SU-DHL-6 (cell line): ENCODE results near the gene PGLYRP4.

Experiments
- H2AFZ ChIP-seq: fragments of 200-600 bp; sonication (generic); 2 replicates; pipeline ENCODE4 v1.6.1; 2014; ENCODE audit warnings: low read depth, mild to moderate bottlenecking, moderate library complexity, mixed read lengths, antibody characterized with exemption, low read length; ENCODE audit not compliant: severe bottlenecking
- H3F3A ChIP-seq: fragments of 200-600 bp; shearing (Covaris generic); 2 replicates; pipeline ENCODE4 v1.6.0; 2016; ENCODE audit warnings: antibody characterized with exemption, mild to moderate bottlenecking; ENCODE audit not compliant: insufficient read depth
- H3K27ac ChIP-seq: fragments of 200-600 bp; sonication (generic); 2 replicates; pipeline ENCODE4 v1.5.1; 2016; ENCODE audit warnings: low read depth, mild to moderate bottlenecking, low read length, moderate library complexity, mixed read lengths
- H3K27me3 ChIP-seq: fragments of 200-600 bp; sonication (generic), shearing (Covaris generic); 2 replicates; pipeline ENCODE4 v1.6.0; 2014; ENCODE audit warnings: mild to moderate bottlenecking, low read length
- H3K36me3 ChIP-seq: fragments of 200-600 bp; sonication (generic); 2 replicates; pipeline ENCODE4 v1.6.1; 2014; ENCODE audit warnings: mild to moderate bottlenecking, low read length, mixed read lengths
- H3K4me2 ChIP-seq: fragments of 300-600, 200-600 bp; shearing (Covaris generic), sonication (generic); 2 replicates; pipeline ENCODE4 v1.6.0; 2014; ENCODE audit warnings: low read length, low read depth, mild to moderate bottlenecking; ENCODE audit not compliant: poor library complexity, severe bottlenecking
- H3K4me3 ChIP-seq: fragments of 200-600 bp; sonication (generic); 2 replicates; pipeline ENCODE4 v1.5.1; 2014; ENCODE audit warnings: antibody characterized with exemption, low read length, mild to moderate bottlenecking, mixed read lengths; ENCODE audit not compliant: insufficient read depth, poor library complexity, severe bottlenecking
- H3K79me2 ChIP-seq: fragments of 200-600 bp; sonication (generic); 2 replicates; pipeline ENCODE4 v1.6.1; 2014; ENCODE audit warnings: mild to moderate bottlenecking, low read length, moderate library complexity; ENCODE audit not compliant: insufficient read depth
- H3K9ac ChIP-seq: fragments of 200-600 bp; sonication (generic); 2 replicates; pipeline ENCODE4 v1.7.0; 2014; ENCODE audit warnings: mild to moderate bottlenecking, low read length
- H3K9me2 ChIP-seq: fragments of 200-600 bp; sonication (generic); replicated peaks from 2 replicates; pipeline ENCODE4 v1.6.1; 2014; ENCODE audit warnings: low read length; ENCODE audit not compliant: insufficient read depth
- H3K9me3 ChIP-seq: fragments of 200-600 bp; sonication (generic); 2 replicates; pipeline ENCODE4 v1.6.1; 2014; ENCODE audit warnings: low read length, mixed read lengths; ENCODE audit not compliant: insufficient read depth
- H4K20me1 ChIP-seq: fragments of 200-600 bp; sonication (generic); 2 replicates; pipeline ENCODE4 v1.6.1; 2014; ENCODE audit warnings: low read depth, mild to moderate bottlenecking, antibody characterized with exemption, low read length, moderate library complexity, mixed read lengths
- EZH2phosphoT487 ChIP-seq: fragments of 200-600 bp; sonication (generic), shearing (Covaris generic); conservative IDR thresholded peaks from 2 replicates; pipeline ENCODE4 v1.6.1; 2018; ENCODE audit warnings: mild to moderate bottlenecking, antibody characterized with exemption, low read length, moderate library complexity, mixed read lengths
- TF ChIP-seq, protein P1 (sequence below): fragments of 200-600 bp; sonication (generic); IDR thresholded peaks from one replicate; pipeline ENCODE4 v1.5.1; 2017; ENCODE audit warnings: antibody characterized with exemption, mild to moderate bottlenecking, low read length, moderate library complexity; ENCODE audit not compliant: insufficient read depth, poor library complexity, severe bottlenecking

Gene PGLYRP4

DNA sequence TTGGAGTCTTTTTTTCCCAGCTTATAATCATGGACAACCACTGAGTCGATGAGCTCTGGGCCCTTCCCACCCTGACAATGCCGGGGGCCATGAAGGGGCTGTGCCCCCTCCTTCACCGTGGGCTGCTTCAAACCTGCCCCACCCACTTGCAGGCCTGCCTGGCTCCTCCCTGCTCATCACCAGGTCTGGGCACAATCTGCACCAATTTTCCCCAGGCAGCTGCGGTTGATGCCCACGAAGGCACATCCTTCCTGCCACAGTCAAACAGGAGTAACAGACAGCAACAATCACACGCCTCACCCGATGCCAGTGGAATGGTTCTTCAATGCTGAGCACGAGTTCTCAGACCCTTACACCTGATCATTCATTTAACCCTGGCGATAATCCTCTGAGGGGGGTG, 54.8 kb downstream of the PGLYRP4 start:
- H3K9ac ChIP-seq, result no peak overlapping the region
- H3K9me2 ChIP-seq, result no peaks in the 10 kb centered on the region
- H4K20me1 ChIP-seq, result no peaks in the 10 kb centered on the region
- no peaks in the 10 kb centered on the region for H3K36me3 ChIP-seq
- H3F3A ChIP-seq, result no peaks in the 10 kb centered on the region
- H3K9me3 ChIP-seq, result no peaks in the 10 kb centered on the region
- no peak for TF ChIP-seq EZH2phosphoT487
- TF ChIP-seq, protein P1, sequence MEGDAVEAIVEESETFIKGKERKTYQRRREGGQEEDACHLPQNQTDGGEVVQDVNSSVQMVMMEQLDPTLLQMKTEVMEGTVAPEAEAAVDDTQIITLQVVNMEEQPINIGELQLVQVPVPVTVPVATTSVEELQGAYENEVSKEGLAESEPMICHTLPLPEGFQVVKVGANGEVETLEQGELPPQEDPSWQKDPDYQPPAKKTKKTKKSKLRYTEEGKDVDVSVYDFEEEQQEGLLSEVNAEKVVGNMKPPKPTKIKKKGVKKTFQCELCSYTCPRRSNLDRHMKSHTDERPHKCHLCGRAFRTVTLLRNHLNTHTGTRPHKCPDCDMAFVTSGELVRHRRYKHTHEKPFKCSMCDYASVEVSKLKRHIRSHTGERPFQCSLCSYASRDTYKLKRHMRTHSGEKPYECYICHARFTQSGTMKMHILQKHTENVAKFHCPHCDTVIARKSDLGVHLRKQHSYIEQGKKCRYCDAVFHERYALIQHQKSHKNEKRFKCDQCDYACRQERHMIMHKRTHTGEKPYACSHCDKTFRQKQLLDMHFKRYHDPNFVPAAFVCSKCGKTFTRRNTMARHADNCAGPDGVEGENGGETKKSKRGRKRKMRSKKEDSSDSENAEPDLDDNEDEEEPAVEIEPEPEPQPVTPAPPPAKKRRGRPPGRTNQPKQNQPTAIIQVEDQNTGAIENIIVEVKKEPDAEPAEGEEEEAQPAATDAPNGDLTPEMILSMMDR, result no peak
- no peak overlapping the region for H3K4me3 ChIP-seq
- H3K27me3 ChIP-seq, result no peaks in the 10 kb centered on the region
- H3K27ac ChIP-seq, result no peak overlapping the region
- no peak overlapping the region for H3K4me2 ChIP-seq
- no peaks in the 10 kb centered on the region for H3K79me2 ChIP-seq
- H2AFZ ChIP-seq, result no peak overlapping the region

DNA sequence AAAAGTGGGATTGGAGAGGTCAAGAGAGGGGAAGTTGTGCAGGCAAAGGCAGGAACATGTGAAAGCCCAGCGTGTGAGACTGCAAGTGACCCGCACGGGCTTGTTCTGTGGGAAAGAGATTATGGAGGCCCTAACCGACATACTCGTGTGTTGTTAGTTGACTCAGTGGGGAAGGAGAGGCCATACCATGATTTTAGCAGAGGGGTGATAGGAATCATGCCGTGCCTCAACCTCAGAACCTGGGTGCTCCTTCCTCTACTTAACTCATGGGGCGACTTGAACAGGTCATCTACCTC, 55.2 kb downstream of the PGLYRP4 start:
- Histone ChIP-seq H4K20me1 (no peaks in the 10 kb centered on the region), H3K36me3 (no peaks in the 10 kb centered on the region), H3K79me2 (no peaks in the 10 kb centered on the region), H3K9ac (no peak overlapping the region), H3K27me3 (no peaks in the 10 kb centered on the region), H3K27ac (no peak overlapping the region), H3K9me3 (no peaks in the 10 kb centered on the region), H3K4me3 (no peak overlapping the region), H3F3A (no peaks in the 10 kb centered on the region), H3K4me2 (no peak overlapping the region), H3K9me2 (no peaks in the 10 kb centered on the region), H2AFZ (no peak overlapping the region)
- no peak for TF ChIP-seq EZH2phosphoT487
- TF ChIP-seq, protein P1, result no peak

DNA sequence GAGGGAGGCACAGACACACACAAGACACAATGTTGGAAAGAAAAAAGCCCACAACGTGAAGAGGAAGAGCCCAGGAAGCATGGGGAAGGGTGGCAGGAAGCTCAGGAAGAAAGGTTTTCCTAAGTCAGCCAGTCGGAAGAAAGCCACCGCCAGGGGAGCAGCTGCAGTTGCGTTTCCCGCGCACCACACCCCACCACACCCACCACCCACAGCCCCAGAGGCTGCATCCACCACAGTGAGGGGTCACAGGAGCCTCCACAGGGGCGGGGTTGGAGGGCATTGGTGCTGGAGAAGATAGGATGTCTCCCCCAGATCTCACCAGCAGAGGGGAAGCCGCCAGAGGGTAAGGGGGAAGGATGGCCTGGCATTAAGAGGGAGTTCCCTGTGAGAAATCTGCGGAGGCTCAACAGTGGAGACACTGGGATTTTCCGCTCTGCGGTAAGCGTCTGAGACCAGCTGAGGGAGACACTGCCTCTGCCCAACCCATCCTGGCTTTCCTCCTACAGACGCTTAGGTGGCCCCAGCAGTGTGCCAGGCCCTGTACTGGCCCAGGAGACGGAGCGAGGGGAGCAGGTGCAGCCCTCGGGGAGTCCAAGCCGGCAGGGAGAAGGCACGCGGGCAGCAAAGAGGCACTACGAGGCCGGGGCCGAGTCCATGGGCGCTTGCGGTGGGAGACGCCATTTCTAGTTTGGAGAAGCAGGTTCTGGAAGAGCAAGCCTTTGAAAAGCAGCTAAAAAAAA, 55.7 kb downstream of the PGLYRP4 start:
- H3K4me3 ChIP-seq, result no peak overlapping the region
- no peaks in the 10 kb centered on the region for H4K20me1 ChIP-seq
- H3K9me2 ChIP-seq, result no peaks in the 10 kb centered on the region
- H3K36me3 ChIP-seq, result no peaks in the 10 kb centered on the region
- H2AFZ ChIP-seq, result no peak overlapping the region
- no peak overlapping the region for H3K27ac ChIP-seq
- no peaks in the 10 kb centered on the region for H3K27me3 ChIP-seq
- H3K79me2 ChIP-seq, result no peaks in the 10 kb centered on the region
- H3K4me2 ChIP-seq, result no peak overlapping the region
- TF ChIP-seq, protein P1, result no peak
- TF ChIP-seq EZH2phosphoT487, result no peak
- no peak overlapping the region for H3K9ac ChIP-seq
- H3K9me3 ChIP-seq, result no peaks in the 10 kb centered on the region
- H3F3A ChIP-seq, result no peaks in the 10 kb centered on the region
